ENCODE data around the gene FAM83E. TPM values are rescaled to one million over a fixed set of nuclear protein-coding genes. Genes with fewer than 3 reads are reported as not detected.
"Not testable (repeated sequence)": the region's sequence is repeated elsewhere in the genome, so short reads cannot be mapped to it uniquely, and the experiment has no call there.

The FAM83E gene
- total RNA-seq, 1 experiment from 2014 or later = 5.5 TPM

GRCh38 chr19:48582168-48582567, 32.7 kb downstream of the FAM83E start:
- CTCF ChIA-PET = interaction anchor here (1.6 kb wide), 1 partner anchor 76 kb away, joined by 8 read pairs; no protein-coding TSS in a partner anchor
- H3K27me3 ChIP-seq (replicated peaks; ENCODE audit: insufficient read depth, low read depth, low read length, poor library complexity) = no peaks in the 10 kb centered on the region
- POLR2A ChIA-PET (ENCODE audit: low non-redundant PET) = no interaction called here
- TF ChIP-seq CTCF (conservative IDR thresholded peaks at IDR 0.05; ENCODE audit: low read depth, low read length) = no peak
- TF ChIP-seq EZH2 (IDR thresholded peaks at IDR 0.05; ENCODE audit: borderline replicate concordance, low read depth, low read length, poor library complexity, severe bottlenecking) = no peak
- BruUV-seq (replicated peaks) = no TSS peak
- no peak for DNase-seq (ENCODE audit: low spot score)
- H3K36me3 ChIP-seq (ENCODE audit: insufficient read depth, low read length, poor library complexity, severe bottlenecking) = no peaks in the 10 kb centered on the region
- H3K4me1 ChIP-seq (ENCODE audit: insufficient read depth, low read length, poor library complexity, severe bottlenecking) = peaks cover 4% of the 10 kb centered on the region
- intact Hi-C loops (cut with micrococcal nuclease; ENCODE audit: unreplicated experiment) = loop anchor here (5.0 kb wide), 1 partner anchor 315 kb away; no protein-coding TSS in a partner anchor
- H3K4me3 ChIP-seq (ENCODE audit: low read depth, low read length, poor library complexity, severe bottlenecking) = no peak overlapping the region
- no peaks in the 10 kb centered on the region for H3K9me3 ChIP-seq (ENCODE audit: low read depth, low read length, poor library complexity, severe bottlenecking)
- no peak overlapping the region for H3K27ac ChIP-seq (ENCODE audit: low read depth, low read length, poor library complexity, severe bottlenecking)

- no TSS peak for BruUV-seq (replicated peaks)
- TF ChIP-seq EZH2 (IDR thresholded peaks at IDR 0.05; ENCODE audit: borderline replicate concordance, low read depth, low read length, poor library complexity, severe bottlenecking) (no peak), CTCF (conservative IDR thresholded peaks at IDR 0.05; ENCODE audit: low read depth, low read length) (no peak)
- peaks cover 7% of the 10 kb centered on the region for H3K4me1 ChIP-seq (ENCODE audit: insufficient read depth, low read length, poor library complexity, severe bottlenecking)
- H3K27ac ChIP-seq (ENCODE audit: low read depth, low read length, poor library complexity, severe bottlenecking) = no peak overlapping the region
- H3K9me3 ChIP-seq (ENCODE audit: low read depth, low read length, poor library complexity, severe bottlenecking) = no peaks in the 10 kb centered on the region
- no peak for DNase-seq (ENCODE audit: low spot score)
- CTCF ChIA-PET = no interaction called here
- H3K27me3 ChIP-seq (replicated peaks; ENCODE audit: insufficient read depth, low read depth, low read length, poor library complexity) = no peaks in the 10 kb centered on the region
- POLR2A ChIA-PET (ENCODE audit: low non-redundant PET) = no interaction called here
- no peak overlapping the region for H3K4me3 ChIP-seq (ENCODE audit: low read depth, low read length, poor library complexity, severe bottlenecking)
- intact Hi-C loops (cut with micrococcal nuclease; ENCODE audit: unreplicated experiment) = no loop called here
- H3K36me3 ChIP-seq (ENCODE audit: insufficient read depth, low read length, poor library complexity, severe bottlenecking) = no peaks in the 10 kb centered on the region
Observed at GRCh38 chr19:48578891-48579290, 36.0 kb downstream of the FAM83E start.

- H3K4me3 ChIP-seq (ENCODE audit: low read depth, low read length, poor library complexity, severe bottlenecking); H3K4me1 ChIP-seq (ENCODE audit: insufficient read depth, low read length, poor library complexity, severe bottlenecking); H3K9me3 ChIP-seq (ENCODE audit: low read depth, low read length, poor library complexity, severe bottlenecking); H3K27me3 ChIP-seq (replicated peaks; ENCODE audit: insufficient read depth, low read depth, low read length, poor library complexity); CTCF ChIA-PET; intact Hi-C loops (cut with micrococcal nuclease; ENCODE audit: unreplicated experiment); DNase-seq (ENCODE audit: low spot score); BruUV-seq (replicated peaks); H3K36me3 ChIP-seq (ENCODE audit: insufficient read depth, low read length, poor library complexity, severe bottlenecking); H3K27ac ChIP-seq (ENCODE audit: low read depth, low read length, poor library complexity, severe bottlenecking); POLR2A ChIA-PET (ENCODE audit: low non-redundant PET): not testable (repeated sequence)
Observed at GRCh38 chr19:48577908-48578307, 37.0 kb downstream of the FAM83E start.

- no TSS peak for BruUV-seq (replicated peaks)
- no peaks in the 10 kb centered on the region for H3K36me3 ChIP-seq (ENCODE audit: insufficient read depth, low read length, poor library complexity, severe bottlenecking)
- POLR2A ChIA-PET (ENCODE audit: low non-redundant PET) = no interaction called here
Observed at GRCh38 chr19:48575931-48576622, 38.8 kb downstream of the FAM83E start.

More at GRCh38 chr19:48575931-48576622, 38.8 kb downstream of the FAM83E start:
- Histone ChIP-seq H3K27me3 (replicated peaks; ENCODE audit: insufficient read depth, low read depth, low read length, poor library complexity) (no peaks in the 10 kb centered on the region), H3K9me3 (ENCODE audit: low read depth, low read length, poor library complexity, severe bottlenecking) (no peaks in the 10 kb centered on the region), H3K27ac (ENCODE audit: low read depth, low read length, poor library complexity, severe bottlenecking) (no peak overlapping the region), H3K4me1 (ENCODE audit: insufficient read depth, low read length, poor library complexity, severe bottlenecking) (peaks cover 6% of the 10 kb centered on the region), H3K4me3 (ENCODE audit: low read depth, low read length, poor library complexity, severe bottlenecking) (no peak overlapping the region)
- intact Hi-C loops (cut with micrococcal nuclease; ENCODE audit: unreplicated experiment) = no loop called here
- CTCF ChIA-PET = interaction anchor here (0.7 kb wide), 1 partner anchor 184 kb away, joined by 5 read pairs; no protein-coding TSS in a partner anchor
- no peak for TF ChIP-seq EZH2 (IDR thresholded peaks at IDR 0.05; ENCODE audit: borderline replicate concordance, low read depth, low read length, poor library complexity, severe bottlenecking)
- DNase-seq (ENCODE audit: low spot score) = no peak

All from A673 (cell line).